HG02571 (cell line): ENCODE data around the gene FKBP5.
"Not testable (repeated sequence)": the region's sequence is repeated elsewhere in the genome, so short reads cannot be mapped to it uniquely, and the experiment has no call there.

Source experiments
- ATAC-seq: cut with Tn5 transposase; IDR thresholded peaks from one replicate; pipeline ENCODE4 v1.9.1; 2021; ENCODE audit warnings: mild to moderate bottlenecking, moderate library complexity; ENCODE audit not compliant: unreplicated experiment

The FKBP5 gene

DNA sequence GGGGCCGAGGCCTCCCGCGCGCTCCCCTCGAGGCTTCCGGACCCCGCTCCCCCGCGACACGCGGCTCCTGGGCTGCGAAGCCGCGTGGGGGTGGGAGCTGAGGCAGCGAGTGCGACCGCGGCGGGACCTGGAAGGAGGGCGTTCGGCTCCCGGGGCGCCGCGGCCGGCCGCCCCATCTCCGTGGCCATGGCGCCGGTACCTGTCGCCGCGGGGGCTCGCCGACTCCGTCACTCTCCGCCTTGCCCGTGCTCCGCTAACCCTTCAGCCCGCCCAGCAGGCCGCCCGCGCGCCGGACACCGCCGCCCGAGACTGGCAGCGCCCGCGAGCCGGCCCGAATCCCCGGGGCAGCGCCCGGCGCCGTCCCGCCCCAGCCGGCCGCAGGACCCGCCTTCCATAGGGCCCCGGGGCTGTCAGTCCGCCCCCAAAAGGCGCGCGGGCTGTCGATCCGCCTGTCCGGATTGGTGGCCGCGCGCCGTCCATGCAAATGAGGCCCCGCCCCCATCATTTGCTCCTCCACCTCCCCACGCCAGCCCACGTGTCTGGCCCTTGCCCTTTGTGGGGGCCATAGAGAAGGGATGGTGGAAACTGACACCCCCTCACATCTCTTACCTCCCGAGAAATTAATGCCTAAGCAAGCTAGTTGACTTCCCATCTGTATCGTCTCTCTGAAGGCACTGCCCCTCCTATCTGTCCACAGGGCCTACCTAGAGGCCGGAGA is at the start of gene FKBP5:
FKBP5 (minus strand) TSS at position 311 of the 718 bp plus-strand sequence. CDS start 46,091 bp downstream, outside the sequence.
- peak; percentile 84 for ATAC-seq

DNA sequence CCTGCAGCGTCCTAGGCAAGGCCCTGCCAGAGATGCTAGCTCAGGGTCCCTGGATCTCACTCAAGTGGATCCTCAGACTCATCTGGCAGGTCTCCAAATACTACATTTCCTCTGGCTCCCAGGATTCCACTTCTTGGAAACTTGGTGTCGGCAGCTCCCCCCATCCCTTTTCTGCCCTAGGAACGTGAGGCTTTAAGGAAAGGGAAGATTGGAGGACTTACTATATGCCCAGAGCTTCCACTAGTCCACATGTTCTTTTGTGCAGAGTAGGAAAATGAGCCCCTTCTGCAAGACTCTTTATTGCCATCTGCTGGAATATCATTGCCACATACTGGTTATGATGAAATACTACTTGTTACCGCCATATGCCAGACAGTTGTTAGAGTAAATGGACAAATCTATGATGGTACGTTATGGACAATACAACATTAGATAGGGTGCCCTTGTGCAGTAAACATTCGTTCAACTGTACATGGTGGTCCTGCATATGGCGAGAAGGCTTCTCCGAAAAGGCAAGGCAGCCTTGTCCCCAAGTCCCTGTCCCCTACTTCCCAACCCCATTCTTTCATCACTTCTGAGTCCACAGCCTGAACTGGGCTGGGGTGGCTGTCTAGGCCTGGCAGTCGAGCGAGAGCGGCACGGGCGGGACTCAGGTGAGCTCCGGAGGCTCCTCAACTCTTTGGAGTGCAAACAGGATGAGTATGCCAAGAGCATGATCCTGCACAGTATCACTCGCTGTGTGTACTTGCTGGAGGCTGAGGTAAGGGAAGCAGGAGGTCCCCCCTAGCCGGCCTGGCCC is 48.9 kb upstream of the FKBP5 start:
- no peak for ATAC-seq

DNA sequence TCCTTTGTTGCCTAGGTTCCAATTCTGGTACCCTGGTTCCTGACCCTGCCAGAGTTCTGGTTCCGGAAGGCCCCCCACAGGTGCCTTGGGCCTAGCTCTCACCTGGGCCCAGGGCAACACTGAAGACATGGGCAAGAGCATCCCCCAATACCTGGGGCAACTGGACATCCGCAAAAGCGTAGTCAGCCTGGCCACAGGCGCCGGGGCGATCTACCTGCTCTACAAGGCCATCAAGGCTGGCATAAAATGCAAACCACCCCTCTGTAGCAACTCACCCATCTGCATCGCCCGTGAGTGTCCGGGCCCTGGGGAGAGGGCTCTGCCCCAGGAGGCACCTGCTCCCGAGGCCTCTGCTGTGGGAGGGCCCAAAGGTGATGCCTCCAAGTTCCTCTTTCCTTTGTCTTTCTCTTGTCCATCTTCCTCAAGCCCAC is 48.3 kb upstream of the FKBP5 start, which contains the start of gene ARMC12:
ARMC12 (plus strand) TSS at position 51 of the 431 bp plus-strand sequence; CDS start at position 128, 77 bp downstream.
- no peak for ATAC-seq

DNA sequence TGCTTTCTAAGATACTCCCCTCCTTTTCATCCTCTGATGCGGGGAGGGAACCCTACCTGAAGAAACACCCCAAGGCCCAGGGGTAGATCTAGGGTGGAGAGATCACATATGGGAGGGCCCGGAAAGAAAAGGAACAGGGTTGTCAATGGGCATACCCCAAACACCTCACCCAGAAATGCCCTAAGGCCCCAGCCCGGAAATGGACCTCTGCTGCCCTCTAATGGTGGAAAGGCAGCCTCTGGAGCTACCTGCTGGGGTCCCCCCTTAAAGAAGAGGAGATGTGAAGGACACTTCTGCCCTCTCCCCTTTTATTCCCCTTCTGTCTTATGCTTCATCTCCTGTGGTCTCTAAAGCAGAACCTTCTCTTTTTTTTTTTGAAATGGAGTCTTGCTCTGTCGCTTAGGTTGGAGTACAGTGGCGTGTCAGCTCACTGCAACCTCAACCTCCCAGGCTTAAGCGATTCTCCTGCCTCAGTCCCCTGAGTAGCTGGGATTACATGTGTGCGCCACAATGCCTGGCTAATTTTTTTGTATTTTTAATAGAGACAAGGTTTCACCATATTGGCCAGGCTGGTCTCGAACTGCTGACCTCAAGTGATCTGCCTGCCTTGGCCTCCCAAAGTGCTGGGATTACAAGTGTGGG is 47.7 kb upstream of the FKBP5 start:
- no peak for ATAC-seq

- ATAC-seq = no peak
Measured at GRCh38 chr6:35735452-35735851, 46.7 kb upstream of the FKBP5 start.

DNA sequence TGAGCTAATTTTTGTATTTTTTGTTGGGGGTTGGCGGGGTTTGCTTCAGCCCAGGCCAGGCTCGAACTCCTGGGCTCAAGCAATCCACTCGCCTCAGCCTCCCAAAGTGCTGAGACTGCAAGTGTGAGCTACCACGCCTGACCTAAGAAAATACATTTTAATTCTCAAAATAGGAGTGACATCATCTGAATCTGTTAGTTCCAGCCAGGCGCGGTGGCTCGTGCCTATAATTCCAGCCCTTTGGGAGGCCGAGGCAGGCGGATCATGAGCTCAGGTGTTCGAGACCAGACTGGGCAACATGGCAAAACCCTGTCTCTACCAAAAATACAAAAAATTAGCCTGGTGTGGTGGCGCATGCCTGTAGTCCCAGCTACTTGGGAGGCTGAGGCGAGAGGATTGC is 45.6 kb upstream of the FKBP5 start:
- not testable (repeated sequence) for ATAC-seq

DNA sequence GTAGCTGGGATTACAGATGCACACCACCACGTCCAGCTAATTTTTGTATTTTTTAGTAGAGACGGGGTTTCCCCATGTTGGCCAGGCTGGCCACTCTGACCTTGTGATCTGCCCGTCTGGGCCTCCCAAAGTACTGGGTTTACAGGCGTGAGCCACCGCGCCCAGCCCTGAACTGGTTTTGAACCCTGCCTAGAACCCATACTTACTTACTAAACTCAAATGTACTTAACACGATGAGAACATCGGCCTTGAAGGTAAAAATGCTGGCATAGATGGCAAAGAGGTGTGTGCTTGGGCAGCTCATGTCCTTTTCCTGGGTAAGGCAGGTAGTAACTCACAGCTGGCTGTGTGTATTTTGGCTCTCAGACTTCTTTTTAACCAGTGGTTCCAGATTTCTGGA is 44.9 kb upstream of the FKBP5 start:
- no peak for ATAC-seq

- ATAC-seq = peak; percentile 40
Measured at GRCh38 chr6:35731736-35732532, 43.2 kb upstream of the FKBP5 start.

DNA sequence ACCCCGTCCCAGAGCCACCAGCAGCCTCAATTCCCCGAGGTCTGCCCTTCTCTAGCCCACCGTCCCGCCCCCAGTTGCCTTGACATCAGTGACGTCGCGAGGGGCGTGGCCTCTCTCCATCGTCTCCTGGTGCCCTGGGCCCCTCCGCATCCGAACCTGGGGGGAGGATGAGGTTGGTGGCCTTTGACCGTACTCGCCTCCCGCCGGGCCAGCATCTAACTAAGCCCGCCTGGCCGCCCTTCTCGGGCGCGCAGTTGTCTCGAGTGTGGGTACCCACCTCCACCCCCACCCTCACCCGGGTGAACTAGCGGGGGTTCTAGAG is 42.7 kb upstream of the FKBP5 start:
- ATAC-seq = peak; percentile 43

DNA sequence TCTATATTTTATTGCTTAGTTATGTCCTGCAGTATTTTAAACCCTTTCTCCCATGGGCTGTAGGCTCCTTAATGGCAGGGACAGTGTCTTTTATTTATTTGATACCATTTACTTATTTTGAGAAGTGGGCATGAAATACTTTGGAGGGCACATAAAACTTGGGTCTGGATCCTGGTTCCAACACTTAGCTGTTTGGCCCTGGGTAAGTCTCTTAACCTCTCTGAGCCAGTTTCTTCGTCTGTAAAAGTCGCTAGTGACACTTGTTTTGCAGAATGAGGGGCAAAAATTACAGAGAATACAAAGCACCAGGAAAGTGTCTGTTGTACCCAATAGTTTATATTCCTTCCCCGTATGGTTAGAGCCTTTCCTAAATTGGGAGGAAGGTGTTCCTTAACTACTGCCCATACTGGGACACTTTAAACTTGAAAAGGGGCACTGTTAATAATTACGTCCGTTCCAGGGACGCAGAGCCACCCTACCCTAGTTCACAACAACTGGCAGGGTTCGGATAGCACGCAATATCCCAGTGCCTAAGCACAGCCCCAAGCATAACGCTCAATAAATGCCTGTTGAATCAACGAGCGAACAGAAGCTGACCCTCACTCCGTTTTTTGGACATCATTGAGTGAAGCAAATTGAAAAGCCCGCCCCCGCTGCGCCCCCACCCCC is 42.2 kb upstream of the FKBP5 start:
- ATAC-seq = no peak

DNA sequence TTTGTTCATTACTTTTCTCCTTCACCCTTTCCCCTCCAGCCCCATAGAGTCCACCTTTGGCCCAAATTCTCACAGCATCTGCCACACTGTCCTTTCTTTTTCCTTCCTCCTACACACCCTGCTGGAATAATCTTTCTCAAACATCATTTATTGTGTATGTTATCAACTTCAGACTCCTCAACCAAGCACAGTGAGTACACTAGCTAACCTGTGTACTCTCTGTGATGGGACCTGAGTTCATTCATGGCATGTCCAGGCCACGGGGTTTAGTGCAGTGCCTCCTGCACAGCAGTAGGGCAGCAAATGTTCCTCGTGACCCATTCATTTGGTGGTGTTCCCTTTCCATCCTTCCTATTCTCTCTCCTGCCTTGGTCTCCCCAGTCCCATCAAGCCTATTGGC is 41.0 kb upstream of the FKBP5 start:
- ATAC-seq = no peak

GRCh38 chr6:35728683-35729678 is 40.3 kb upstream of the FKBP5 start:
- ATAC-seq = no peak

GRCh38 chr6:35727935-35728682 is 39.4 kb upstream of the FKBP5 start:
- peak; percentile 45 for ATAC-seq

- peak; percentile 6 for ATAC-seq
Measured at GRCh38 chr6:35727231-35727934, 38.7 kb upstream of the FKBP5 start.

DNA sequence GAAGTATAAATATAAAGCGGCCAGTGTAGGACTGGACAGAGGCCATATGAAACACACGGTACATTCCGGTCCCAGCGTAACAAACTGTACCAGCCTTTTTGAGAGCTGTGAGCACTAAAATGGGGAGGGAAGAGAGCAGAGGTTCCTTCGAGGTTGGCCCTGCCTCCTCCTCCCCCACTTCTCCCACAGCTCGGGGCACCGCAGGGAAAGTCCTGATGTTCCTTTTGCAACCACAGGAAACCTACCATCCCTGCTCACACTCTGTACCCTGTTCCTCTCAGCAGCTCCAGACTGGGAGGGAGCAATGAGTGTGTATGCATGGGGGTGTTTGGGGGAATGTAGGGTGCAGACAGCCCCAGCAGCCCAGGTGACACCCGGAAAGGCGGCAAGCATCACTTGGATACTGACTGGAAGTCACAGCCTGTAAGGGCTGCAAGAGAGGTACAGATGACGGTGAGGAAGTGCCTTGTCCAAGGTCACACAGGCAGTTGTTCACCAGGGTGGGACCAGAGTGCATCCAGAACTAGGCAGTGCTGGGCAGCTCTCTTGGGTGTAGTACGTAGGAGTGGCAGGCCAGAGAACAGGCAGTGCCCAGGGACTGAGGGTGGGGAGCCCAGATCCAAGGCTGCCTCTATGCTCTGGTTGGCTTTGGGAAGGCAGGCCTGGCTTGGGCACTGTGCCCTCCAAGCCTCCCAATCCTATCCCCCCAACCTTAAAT is 37.2 kb upstream of the FKBP5 start:
- no peak for ATAC-seq

- ATAC-seq = no peak
Measured at GRCh38 chr6:35725081-35725708, 36.5 kb upstream of the FKBP5 start.

GRCh38 chr6:35724471-35724870 is 35.8 kb upstream of the FKBP5 start:
- no peak for ATAC-seq
